ENCODE data around the gene FAM200C. TPM values are rescaled to one million over a fixed set of nuclear protein-coding genes. Genes with fewer than 3 reads are reported as not detected.

FAM200C gene
- total RNA-seq, 1 experiment from 2014 or later, result 10.5 TPM

GRCh38 chr5:160434022-160434531 lies 34.2 kb upstream of the FAM200C start:
- ChIA-PET CTCF (interaction anchor here (0.6 kb wide), 1 partner anchor 335 kb away, joined by 4 read pairs; no protein-coding TSS in a partner anchor), POLR2A (ENCODE audit: unreplicated experiment) (no interaction called here)
- peaks cover 1% of the 10 kb centered on the region; the same call in 1 of the 2 replicates for H3K36me3 ChIP-seq (ENCODE audit: low read depth)
- peaks cover 6% of the 10 kb centered on the region; the same call in 1 of the 2 replicates for H3K4me1 ChIP-seq (replicated peaks; ENCODE audit: insufficient read depth)
- H3K79me2 ChIP-seq (ENCODE audit: low read depth), result no peaks in the 10 kb centered on the region
- H3K27me3 ChIP-seq (ENCODE audit: insufficient read depth, low read depth), result no peaks in the 10 kb centered on the region
- no peak overlapping the region for H2AFZ ChIP-seq
- 0 out of 2 replicates have a peak, but pooled peaks cover 3% of the 10 kb centered on the region for H3F3A ChIP-seq (ENCODE audit: insufficient read depth, low read depth)
- H3K9me3 ChIP-seq (ENCODE audit: insufficient read depth, low read depth), result no peaks in the 10 kb centered on the region
- H3K27ac ChIP-seq, result no peak overlapping the region
- TF ChIP-seq EZH2 (IDR thresholded peaks at IDR 0.05; ENCODE audit: low read depth) (no peak), CTCF (conservative IDR thresholded peaks at IDR 0.05) (no peak)
- intact Hi-C loops (cut with micrococcal nuclease; ENCODE audit: unreplicated experiment), result no loop called here
- no peak overlapping the region for H3K4me3 ChIP-seq
- no peak for DNase-seq
- no peaks in the 10 kb centered on the region for H3K9me2 ChIP-seq (ENCODE audit: insufficient read depth)
- H4K20me1 ChIP-seq (ENCODE audit: insufficient read depth), result no peaks in the 10 kb centered on the region
- BruUV-seq (replicated peaks), result no TSS peak
- no peak overlapping the region for H3K4me2 ChIP-seq

GRCh38 chr5:160432787-160433186 lies 32.9 kb upstream of the FAM200C start:
- Histone ChIP-seq H3K4me2 (no peak overlapping the region), H3K9me3 (ENCODE audit: insufficient read depth, low read depth) (no peaks in the 10 kb centered on the region), H3K27me3 (ENCODE audit: insufficient read depth, low read depth) (no peaks in the 10 kb centered on the region), H3K4me1 (replicated peaks; ENCODE audit: insufficient read depth) (no peaks in the 10 kb centered on the region), H4K20me1 (ENCODE audit: insufficient read depth) (no peaks in the 10 kb centered on the region), H3K36me3 (ENCODE audit: low read depth) (peaks cover 5% of the 10 kb centered on the region; the same call in 1 of the 2 replicates), H2AFZ (no peak overlapping the region), H3K4me3 (no peak overlapping the region), H3K27ac (no peak overlapping the region), H3K9me2 (ENCODE audit: insufficient read depth) (no peaks in the 10 kb centered on the region), H3K79me2 (ENCODE audit: low read depth) (no peaks in the 10 kb centered on the region), H3F3A (ENCODE audit: insufficient read depth, low read depth) (0 out of 2 replicates have a peak, but pooled peaks cover 3% of the 10 kb centered on the region)
- TF ChIP-seq CTCF (conservative IDR thresholded peaks at IDR 0.05) (no peak), EZH2 (IDR thresholded peaks at IDR 0.05; ENCODE audit: low read depth) (no peak)
- no peak for DNase-seq
- ChIA-PET CTCF (no interaction called here), POLR2A (ENCODE audit: unreplicated experiment) (no interaction called here)
- intact Hi-C loops (cut with micrococcal nuclease; ENCODE audit: unreplicated experiment), result no loop called here
- BruUV-seq (replicated peaks), result no TSS peak

GRCh38 chr5:160432196-160432595 lies 32.3 kb upstream of the FAM200C start:
- BruUV-seq (replicated peaks), result no TSS peak
- no peak overlapping the region for H2AFZ ChIP-seq

More at GRCh38 chr5:160432196-160432595, 32.3 kb upstream of the FAM200C start:
- 0 out of 2 replicates have a peak, but pooled peaks cover 3% of the 10 kb centered on the region for H3F3A ChIP-seq (ENCODE audit: insufficient read depth, low read depth)
- H3K79me2 ChIP-seq (ENCODE audit: low read depth), result no peaks in the 10 kb centered on the region
- H3K4me2 ChIP-seq, result no peak overlapping the region
- H3K4me3 ChIP-seq, result no peak overlapping the region
- no peaks in the 10 kb centered on the region for H3K27me3 ChIP-seq (ENCODE audit: insufficient read depth, low read depth)
- no peaks in the 10 kb centered on the region for H3K4me1 ChIP-seq (replicated peaks; ENCODE audit: insufficient read depth)
- POLR2A ChIA-PET (ENCODE audit: unreplicated experiment), result no interaction called here
- CTCF ChIA-PET, result no interaction called here
- H3K27ac ChIP-seq, result no peak overlapping the region
- H3K9me3 ChIP-seq (ENCODE audit: insufficient read depth, low read depth), result no peaks in the 10 kb centered on the region
- TF ChIP-seq EZH2 (IDR thresholded peaks at IDR 0.05; ENCODE audit: low read depth) (no peak), CTCF (conservative IDR thresholded peaks at IDR 0.05) (no peak)
- H4K20me1 ChIP-seq (ENCODE audit: insufficient read depth), result no peaks in the 10 kb centered on the region
- no peak for DNase-seq
- no peaks in the 10 kb centered on the region for H3K9me2 ChIP-seq (ENCODE audit: insufficient read depth)
- intact Hi-C loops (cut with micrococcal nuclease; ENCODE audit: unreplicated experiment), result no loop called here
- peaks cover 5% of the 10 kb centered on the region; the same call in 1 of the 2 replicates for H3K36me3 ChIP-seq (ENCODE audit: low read depth)

All from PC-9 (cell line).